ENCODE data around the gene LYST.
"Not testable (repeated sequence)": the region's sequence is repeated elsewhere in the genome, so short reads cannot be mapped to it uniquely, and the experiment has no call there.

The LYST gene

DNA sequence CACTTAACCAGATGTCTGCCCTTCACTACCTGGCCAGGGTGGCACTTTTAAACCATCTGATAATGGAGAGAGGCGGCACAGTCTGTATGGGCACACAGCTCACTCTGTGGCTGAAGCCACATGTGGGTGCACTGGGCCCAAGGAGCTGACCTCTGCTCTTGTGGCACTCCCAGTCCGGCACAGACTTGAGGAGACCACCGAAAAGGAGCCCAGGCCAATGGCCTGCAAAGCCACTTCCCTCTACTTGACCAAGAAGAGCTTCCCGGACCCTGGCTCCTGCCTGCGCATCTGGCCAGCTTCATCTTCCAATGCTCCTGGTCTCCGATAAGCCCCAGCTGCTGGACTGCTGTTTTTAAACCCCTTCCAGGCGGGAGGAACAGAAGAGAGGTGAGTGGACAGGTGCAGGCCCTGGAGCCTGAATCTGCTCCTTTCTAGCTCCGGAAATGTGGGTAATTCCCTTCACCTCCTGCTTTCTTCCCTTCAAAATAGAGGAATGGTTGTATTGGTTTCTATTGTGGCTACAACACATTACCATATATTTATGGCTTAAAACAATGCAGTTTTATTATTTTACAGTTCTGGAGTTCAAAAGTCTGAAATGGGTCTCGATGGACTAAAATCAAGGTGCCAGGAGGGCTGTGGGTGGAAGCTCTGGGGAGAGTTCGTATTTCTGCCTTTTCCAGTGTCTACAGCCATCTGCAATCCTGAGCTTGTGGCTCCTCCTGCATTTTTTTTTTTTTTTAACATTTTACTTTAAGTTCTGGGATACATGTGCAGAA is 228.8 kb downstream of the LYST start:
- DNase-seq (ENCODE audit: low read depth, low spot score) = no peak

DNA sequence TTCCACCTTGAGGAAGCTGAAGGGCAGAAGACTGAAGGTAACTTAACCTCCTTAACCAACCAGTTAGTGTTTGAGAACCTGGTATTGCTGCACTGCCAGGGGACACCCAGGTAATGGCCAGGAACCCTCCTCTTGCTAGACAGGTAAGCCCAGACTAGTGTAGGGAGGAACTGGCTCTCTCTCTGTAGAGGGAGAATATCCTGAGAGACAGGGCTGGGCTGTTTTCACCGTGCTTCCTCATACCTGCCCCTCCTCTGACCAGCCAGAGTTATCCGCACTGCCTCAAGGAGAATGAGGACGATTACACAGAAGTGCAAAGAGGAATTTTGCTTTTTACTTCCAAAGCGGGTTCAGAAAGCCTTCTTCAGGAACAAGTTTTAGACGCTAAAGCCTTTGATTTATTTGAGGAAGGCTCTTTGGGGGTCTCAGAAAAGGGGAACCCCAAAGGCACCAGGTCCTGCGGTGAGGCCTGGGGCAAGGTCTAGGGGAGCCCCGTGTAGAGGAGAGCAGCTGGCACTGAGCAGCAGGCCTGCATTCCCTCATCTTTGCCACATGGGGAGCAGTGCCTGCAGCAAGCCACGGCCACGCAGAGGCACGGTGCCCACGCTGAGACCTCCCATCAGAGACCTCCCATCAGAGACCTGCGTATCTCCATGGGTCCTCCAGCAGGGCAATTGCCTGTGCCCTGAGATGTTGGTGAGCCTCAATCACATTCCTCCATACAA is 230.6 kb downstream of the LYST start:
- DNase-seq (ENCODE audit: low read depth, low spot score) = no peak

DNA sequence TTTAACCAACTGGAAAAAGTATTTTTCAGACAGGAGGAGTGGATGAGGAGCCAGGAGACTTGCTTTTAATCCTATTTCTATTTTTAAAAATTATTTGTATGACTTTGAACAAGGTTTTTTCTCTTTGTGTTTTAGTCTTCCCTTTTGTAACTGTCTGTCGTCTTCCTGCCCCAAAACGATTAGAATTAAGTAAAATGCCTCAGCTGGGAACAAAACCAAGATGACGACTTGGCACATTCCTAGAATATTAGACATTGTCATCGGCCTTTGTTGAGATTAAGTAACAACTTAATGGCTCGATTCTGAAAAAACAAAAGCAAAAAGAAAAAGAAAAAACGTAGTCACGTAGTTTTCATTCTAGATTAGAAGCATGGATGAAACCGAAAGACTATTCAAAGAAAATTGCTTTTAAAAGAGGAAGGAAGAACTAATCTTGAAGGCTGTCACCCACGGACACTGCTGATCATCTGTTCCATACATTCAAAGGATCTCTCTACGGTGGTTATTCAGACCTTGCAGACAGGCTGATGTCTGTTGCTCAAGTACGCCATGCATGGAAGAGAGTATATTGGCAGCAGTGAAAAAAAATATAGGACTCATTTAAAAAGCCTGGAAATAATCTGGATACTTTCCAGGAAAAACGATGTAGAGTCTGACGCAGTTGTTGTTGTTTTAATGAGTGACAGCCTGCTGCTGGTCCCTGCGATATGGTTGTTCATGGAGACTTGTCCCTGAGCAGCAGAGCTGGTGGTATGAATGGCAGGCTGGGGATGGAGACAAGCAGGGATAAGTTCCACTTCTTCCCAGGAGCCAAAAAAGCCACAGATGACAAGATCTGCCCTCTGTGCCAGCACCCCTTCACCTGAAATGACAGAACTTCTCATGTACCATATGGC is 234.0 kb downstream of the LYST start:
- no peak for DNase-seq (ENCODE audit: low read depth, low spot score)

GRCh38 chr1:235631816-235632215 is 234.9 kb downstream of the LYST start:
- DNase-seq (ENCODE audit: low read depth, low spot score) = no peak

GRCh38 chr1:235628316-235629005 is 238.2 kb downstream of the LYST start:
- DNase-seq (ENCODE audit: low read depth, low spot score) = no peak

- DNase-seq (ENCODE audit: low read depth, low spot score) = no peak
Observed at GRCh38 chr1:235625831-235626230, 240.9 kb downstream of the LYST start.

DNA sequence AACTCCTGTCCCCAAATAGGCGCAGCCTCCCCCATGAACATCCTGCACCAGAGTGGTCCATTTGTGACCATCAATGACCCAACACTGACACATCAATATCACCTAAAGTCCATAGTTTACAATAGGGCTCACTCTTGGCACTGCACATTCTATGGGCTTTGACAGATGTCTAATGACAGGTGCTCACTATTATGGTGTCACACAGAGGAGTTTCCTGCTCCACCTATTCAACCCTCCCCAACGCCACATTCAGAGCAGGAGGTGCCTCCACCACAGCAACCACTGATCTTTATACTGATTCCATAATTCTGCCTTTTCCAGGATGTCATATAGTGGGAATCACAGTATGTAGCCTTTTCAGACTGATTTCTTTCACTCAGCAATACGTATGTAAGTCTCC is 241.4 kb downstream of the LYST start:
- DNase-seq (ENCODE audit: low read depth, low spot score) = no peak

- no peak for DNase-seq (ENCODE audit: low read depth, low spot score)
Observed at GRCh38 chr1:235624721-235625333, 241.9 kb downstream of the LYST start.

DNA sequence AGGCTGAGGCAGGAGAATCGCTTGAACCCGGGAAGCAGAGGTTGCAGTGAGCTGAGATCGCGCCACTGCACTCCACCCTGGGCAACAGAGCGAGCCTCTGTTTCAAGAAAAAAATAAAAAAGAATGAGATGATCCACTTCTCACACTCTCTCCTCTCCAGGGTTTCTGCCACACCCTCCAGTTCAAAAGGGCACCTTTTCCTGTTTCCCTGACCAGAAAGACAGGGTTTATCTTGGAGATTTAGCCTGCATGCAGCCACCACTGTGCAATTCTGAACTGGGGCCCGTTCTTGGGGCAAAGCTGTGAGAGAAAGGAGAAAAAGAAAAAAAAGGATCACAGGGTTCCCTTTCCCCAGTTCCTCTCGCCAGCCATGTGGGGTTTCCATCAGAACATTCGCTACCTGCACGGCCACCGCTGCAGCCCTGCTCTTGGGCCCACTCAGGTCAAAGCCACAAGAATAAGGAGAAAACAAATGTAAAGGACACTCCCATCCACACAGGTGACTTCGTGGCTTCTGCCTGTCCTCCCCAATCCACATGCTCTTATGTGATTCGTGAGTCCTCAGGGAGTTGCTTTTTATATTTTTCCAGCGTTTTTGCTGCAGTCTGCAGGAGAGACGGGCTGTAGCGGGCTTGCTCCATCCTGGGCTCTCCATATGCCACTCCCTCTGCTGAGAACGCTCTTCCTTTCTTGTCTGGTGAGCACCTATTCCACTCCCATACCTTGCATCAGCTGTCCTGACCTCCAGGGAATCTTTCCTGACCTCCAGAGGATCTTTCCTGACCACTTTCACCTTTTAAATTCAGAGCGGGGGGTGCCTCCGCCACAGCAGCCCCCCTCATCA is 243.5 kb downstream of the LYST start:
- no peak for DNase-seq (ENCODE audit: low read depth, low spot score)

GRCh38 chr1:235619149-235619548 is 247.6 kb downstream of the LYST start:
- not testable (repeated sequence) for DNase-seq (ENCODE audit: low read depth, low spot score)

DNA sequence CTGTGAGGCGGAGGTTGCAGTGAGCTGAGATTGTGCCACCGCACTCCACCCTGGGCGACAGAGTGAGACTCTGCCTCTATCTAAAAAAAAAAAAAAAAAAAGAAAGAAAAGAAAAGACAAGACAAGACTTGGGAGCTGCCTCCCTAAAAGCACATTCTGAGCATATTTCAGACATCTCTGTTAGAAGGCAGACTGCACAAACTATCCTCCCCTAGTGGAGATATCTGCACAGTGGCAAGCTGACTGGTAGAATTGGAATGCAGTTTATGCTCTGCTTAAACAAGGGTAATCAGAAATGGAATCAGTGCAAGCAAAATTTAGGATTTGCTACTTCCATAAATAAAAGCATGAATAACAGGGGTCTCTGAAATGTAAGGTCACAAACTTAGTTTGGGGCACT is 248.9 kb downstream of the LYST start:
- no peak for DNase-seq (ENCODE audit: low read depth, low spot score)

DNA sequence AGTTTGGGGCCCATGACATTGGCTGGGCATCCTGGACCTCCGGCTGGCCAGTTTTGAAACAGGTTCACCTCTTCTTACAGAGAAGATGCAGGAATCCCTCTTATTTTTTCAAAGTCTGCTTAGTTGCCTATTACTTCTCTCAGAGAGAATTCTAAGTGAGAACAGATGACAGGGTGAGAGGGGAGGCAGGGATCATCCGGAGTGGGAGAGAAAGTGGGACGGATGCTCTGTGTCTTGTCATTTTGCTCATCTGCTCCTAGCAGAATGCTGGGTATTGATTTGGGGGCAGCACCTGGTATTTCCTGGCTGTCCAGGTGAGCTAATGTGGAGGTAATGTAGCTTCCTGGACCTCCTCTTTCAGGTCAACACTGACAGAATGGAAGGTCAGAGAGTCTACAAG is 249.6 kb downstream of the LYST start:
- no peak for DNase-seq (ENCODE audit: low read depth, low spot score)

DNA sequence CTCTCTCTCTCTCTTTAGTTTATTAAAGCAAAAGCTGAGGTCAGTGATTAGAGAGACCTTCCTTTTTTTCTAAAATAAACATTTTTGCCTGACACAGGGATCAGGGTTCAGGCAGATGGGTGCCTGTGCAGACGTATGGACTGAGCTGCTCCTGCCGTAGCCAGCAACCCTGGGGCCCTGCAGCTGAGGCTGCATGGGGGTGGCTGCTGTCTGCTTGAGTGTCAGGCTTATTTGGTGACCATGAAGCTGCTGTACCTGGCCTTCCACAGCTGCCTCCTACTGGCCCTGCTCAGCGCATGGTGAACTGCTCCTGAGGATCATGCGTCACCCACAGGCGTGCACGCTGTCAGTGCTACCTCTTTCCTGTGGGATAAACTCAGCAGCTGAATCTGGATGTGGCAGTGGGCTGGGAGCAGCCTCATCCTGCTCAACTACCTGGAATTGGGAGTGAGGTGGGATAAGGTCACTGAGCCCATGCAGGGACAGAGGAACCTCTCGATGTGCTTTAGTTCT is 252.2 kb downstream of the LYST start:
- DNase-seq (ENCODE audit: low read depth, low spot score) = no peak

DNA sequence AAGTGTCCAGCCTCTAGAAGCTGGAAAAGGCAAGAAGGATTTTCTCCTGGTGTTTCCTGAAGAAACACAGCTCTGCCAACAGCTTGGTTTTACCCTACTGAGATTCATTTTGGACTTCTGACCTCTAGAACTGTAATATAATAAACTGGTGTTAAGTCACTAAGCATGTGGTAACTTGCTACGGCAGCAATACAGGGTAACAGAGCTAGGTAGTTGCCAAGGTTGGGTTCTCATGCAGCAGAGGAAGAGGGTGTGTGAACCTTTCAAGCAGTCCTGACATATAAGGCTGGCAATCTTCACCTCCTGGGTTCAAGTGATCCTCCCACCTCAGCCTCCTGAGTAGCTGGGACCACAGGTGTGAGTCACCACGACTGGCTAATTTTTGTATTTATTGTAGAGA is 253.1 kb downstream of the LYST start:
- DNase-seq (ENCODE audit: low read depth, low spot score) = no peak

- DNase-seq (ENCODE audit: low read depth, low spot score) = no peak
Observed at GRCh38 chr1:235612761-235613160, 253.9 kb downstream of the LYST start.
